GM12878 (cell line): ENCODE data around the gene CD276. TPM values are rescaled to one million over a fixed set of nuclear protein-coding genes. Genes with fewer than 3 reads are reported as not detected.

Experiments
- ATAC-seq: fragments of 200-7000 bp; cut with Tn5 transposase; 3 replicates; pipeline ENCODE4 v1.9.1; 2020; ENCODE audit warnings: mild to moderate bottlenecking, moderate library complexity
- BruUV-seq: library from RNA; stranded (reverse); fragments of 400-500 nt; replicated peaks from 2 replicates; lab custom pipeline; 2021; lab: Mats Ljungman, UMichigan
- CTCF ChIA-PET: fragments of 300-600 bp; sonication (Branson Sonifier 250); formaldehyde crosslinking; extraction: SDS; loops from one replicate; lab custom pipeline; 2021; ENCODE audit warnings: inconsistent platforms; lab: Yijun Ruan, JAX
- POLR2A ChIA-PET: fragments of 350-600 bp; formaldehyde crosslinking; extraction: SDS; loops from one replicate; lab custom pipeline; 2021; ENCODE audit warnings: inconsistent platforms; lab: Charles Lee
- RAD21 ChIA-PET: fragments of 300-600 bp; sonication (Branson Sonifier 250); formaldehyde crosslinking; loops from one replicate; lab custom pipeline; 2023; ENCODE audit warnings: antibody characterized with exemption; ENCODE audit not compliant: unreplicated experiment; lab: Charles Lee
- SMC1A ChIA-PET: fragments of 300-600 bp; sonication (Branson Sonifier 250); formaldehyde crosslinking; loops from one replicate; lab custom pipeline; 2023; ENCODE audit not compliant: unreplicated experiment, uncharacterized antibody; lab: Charles Lee
- DNase-seq: peaks from one replicate; pipeline ENCODE4 v3.0.0-alpha.2; 2011; ENCODE audit warnings: low read depth, low spot score
- FAIRE-seq: peaks from 3 replicates; lab custom pipeline; 2011; peaks lifted over from hg19 to GRCh38; lab: Jason Lieb, UNC
- H2AFZ ChIP-seq: 2 replicates; pipeline ENCODE4 v1.6.0; 2011; ENCODE audit warnings: low read depth, low read length, control low read depth; ENCODE audit not compliant: control insufficient read depth
- H3K27ac ChIP-seq: 2 replicates; pipeline ENCODE4 v1.5.1; 2011; ENCODE audit warnings: control low read depth; ENCODE audit not compliant: control insufficient read depth, insufficient read depth
- H3K27me3 ChIP-seq, 2 experiments: replicated peaks in 1 of 2; 2 replicates each; pipeline versions ENCODE4 v1.6.0 to v1.6.1; 2011; ENCODE audit warnings: low read length in 1 of 2; ENCODE audit not compliant: control insufficient read depth in 2 of 2, insufficient read depth in 2 of 2
- H3K36me3 ChIP-seq, 2 experiments: 2 replicates each; pipeline ENCODE4 v1.5.1; 2011; ENCODE audit warnings: low read length in 1 of 2; ENCODE audit not compliant: control insufficient read depth in 2 of 2, insufficient read depth in 2 of 2
- H3K4me1 ChIP-seq: 2 replicates; pipeline ENCODE4 v1.6.1; 2011; ENCODE audit warnings: mild to moderate bottlenecking, low read length, moderate library complexity, mixed read lengths; ENCODE audit not compliant: control insufficient read depth, insufficient read depth
- H3K4me2 ChIP-seq: 2 replicates; pipeline ENCODE4 v1.6.0; 2011; ENCODE audit warnings: control low read depth; ENCODE audit not compliant: control insufficient read depth, insufficient read depth
- H3K4me3 ChIP-seq: fragments of 200-600 bp; sonication (generic); 2 replicates; pipeline ENCODE4 v1.5.1; 2016
- H3K79me2 ChIP-seq: 2 replicates; pipeline ENCODE4 v1.6.0; 2011; ENCODE audit warnings: low read length; ENCODE audit not compliant: control insufficient read depth, insufficient read depth
- H3K9ac ChIP-seq: 2 replicates; pipeline ENCODE4 v1.8.0; 2011; ENCODE audit warnings: low read length, control low read depth, mixed read lengths; ENCODE audit not compliant: control insufficient read depth, insufficient read depth
- H3K9me3 ChIP-seq: replicated peaks from 3 replicates; pipeline ENCODE4 v1.5.1; 2011; ENCODE audit warnings: mild to moderate bottlenecking, low read length; ENCODE audit not compliant: control insufficient read depth, insufficient read depth
- H4K20me1 ChIP-seq: 2 replicates; pipeline ENCODE4 v1.6.0; 2011; ENCODE audit not compliant: control insufficient read depth, insufficient read depth
- ATF7 ChIP-seq: fragments of 450-650 bp; IDR thresholded peaks from 2 replicates; pipeline ENCODE4 v1.6.1; 2016; ENCODE audit warnings: low read depth, mild to moderate bottlenecking
- BHLHE40 ChIP-seq, 2 experiments: fragments of 450-650 bp in 1 of 2; IDR thresholded peaks; 2 replicates each; pipeline ENCODE4 v1.6.1; 2011 to 2017; ENCODE audit warnings: low read depth in 2 of 2, borderline replicate concordance in 1 of 2, improper control_type of control experiment in 1 of 2, low read length in 1 of 2, mild to moderate bottlenecking in 1 of 2
- ETV6 ChIP-seq, 2 experiments: fragments of 450-650 bp in 1 of 2; IDR thresholded peaks in 1 of 2; conservative IDR thresholded peaks in 1 of 2; 2 replicates each; pipeline ENCODE4 v1.6.1; 2014; ENCODE audit warnings: antibody characterized with exemption in 1 of 2, borderline replicate concordance in 1 of 2, low read depth in 1 of 2, mild to moderate bottlenecking in 1 of 2, moderate library complexity in 1 of 2
- HCFC1 ChIP-seq: fragments of 150-350 bp; IDR thresholded peaks from 2 replicates; pipeline ENCODE4 v1.6.1; 2014; ENCODE audit warnings: low read length
- HDAC2 ChIP-seq: fragments of 200-600 bp; sonication (generic); IDR thresholded peaks from 2 replicates; pipeline ENCODE4 v1.6.1; 2017
- MTA3 ChIP-seq: IDR thresholded peaks from 2 replicates; pipeline ENCODE4 v1.6.1; 2012; ENCODE audit warnings: low read length, inconsistent platforms, borderline replicate concordance
- RBBP5 ChIP-seq: fragments of 200-600 bp; sonication (generic); conservative IDR thresholded peaks from 2 replicates; pipeline ENCODE4 v1.6.1; 2016
- SIX5 ChIP-seq: IDR thresholded peaks from 2 replicates; pipeline ENCODE4 v1.6.1; 2011; ENCODE audit warnings: mild to moderate bottlenecking, low read depth, low read length, moderate library complexity; ENCODE audit not compliant: severe bottlenecking
- SMC3 ChIP-seq: IDR thresholded peaks from 2 replicates; pipeline ENCODE4 v1.6.1; 2011; ENCODE audit warnings: low read length, improper control_type of control experiment, borderline replicate concordance
- ZBED1 ChIP-seq: IDR thresholded peaks from 2 replicates; pipeline ENCODE4 v1.6.1; 2016; ENCODE audit warnings: borderline replicate concordance
- ZZZ3 ChIP-seq: IDR thresholded peaks from 2 replicates; pipeline ENCODE4 v1.6.1; 2011; ENCODE audit warnings: low read depth; ENCODE audit not compliant: control insufficient read depth, insufficient read length
- WGBS: methylation state at CpG from one replicate; pipeline ENCODE4 v1.1.6; 2016; ENCODE audit warnings: low lambda C conversion rate; ENCODE audit not compliant: insufficient replicate concordance, insufficient coverage; ENCODE audit errors: missing lambda C conversion rate; 5-methylcytosine and 5-hydroxymethylcytosine counted together
- in situ Hi-C: fragments of 300-500 bp; cut with MboI; formaldehyde crosslinking; loops from 9 replicates; pipeline ENCODE4 v1.14.3; 2018; ENCODE audit warnings: mixed read lengths
- intact Hi-C: fragments of 100-400 bp; cut with micrococcal nuclease; formaldehyde crosslinking; loops from one replicate; pipeline ENCODE4 v1.14.2; 2022; ENCODE audit not compliant: unreplicated experiment
- polyA plus RNA-seq, 11 experiments: library from polyadenylated mRNA; depleted of rRNA in 4 of 11; unstranded in 6 of 11; stranded (reverse) in 5 of 11; fragments of >200 nt; fragmentation: Nextera tagmentation in 4 of 11; fragmentation: Illumina TruSeq in 1 of 11; extraction: Ambion mirVana in 4 of 11; extraction: Trizol in 1 of 11; gene quantifications; 1 replicate in 1 of 11; 2 replicates in 10 of 11; pipeline versions ENCODE4 v1.2.1 to v1.2.3, GENCODE V29; 2011 to 2016; ENCODE audit warnings: inconsistent platforms in 2 of 11, missing spikeins in 2 of 11, low read depth in 1 of 11
- total RNA-seq, 4 experiments: library from RNA; depleted of rRNA in 3 of 4; stranded (reverse); fragments of >200 nt in 3 of 4; fragmentation: Illumina TruSeq in 1 of 4; extraction: Trizol in 1 of 4; gene quantifications; 2 replicates each; pipeline versions ENCODE4 v1.2.1 to v1.2.3, GENCODE V29; 2013 to 2021
- TF ChIP-seq, protein P1 (sequence below): IDR thresholded peaks from 2 replicates; pipeline ENCODE4 v1.6.1; 2011; ENCODE audit warnings: borderline replicate concordance, low read depth, mild to moderate bottlenecking, moderate library complexity, mixed read lengths, low read length; ENCODE audit not compliant: insufficient read depth; ENCODE audit errors: extremely low read length
- TF ChIP-seq, protein P2 (sequence below): fragments of 450-650 bp; IDR thresholded peaks from 2 replicates; pipeline ENCODE4 v1.6.1; 2017; ENCODE audit warnings: mild to moderate bottlenecking, moderate library complexity
- TF ChIP-seq, protein P3 (sequence below): IDR thresholded peaks from 2 replicates; pipeline ENCODE4 v1.6.1; 2011; ENCODE audit warnings: low read depth, low read length, improper control_type of control experiment, borderline replicate concordance

CD276 gene
- total and polyA plus RNA-seq, 10 of the 15 experiments (the other 5 are each of a cell fraction or from before 2014, with no cell fraction given), result 0.11 to 3.0 (median 1.2) TPM

DNA sequence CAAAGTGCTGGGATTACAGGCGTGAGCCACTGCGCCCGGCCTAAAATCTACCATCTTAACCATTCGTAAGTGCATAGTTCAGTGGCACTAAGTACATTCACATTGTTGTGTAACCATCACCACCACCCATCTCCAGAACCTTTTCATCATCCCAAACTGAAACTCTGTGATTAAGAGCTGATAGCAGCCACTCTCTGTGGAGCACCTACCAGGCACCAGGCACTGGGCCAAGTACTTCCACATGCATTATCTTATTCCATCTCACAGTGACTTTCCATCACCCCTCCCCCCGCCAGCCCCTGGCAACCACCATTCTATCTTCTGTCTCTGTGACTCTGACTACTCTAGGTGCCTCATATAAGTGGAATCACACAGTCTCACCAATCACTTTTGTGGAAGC, 71.3 kb downstream of the CD276 start:
- ChIA-PET POLR2A (no interaction called here), CTCF (no interaction called here), SMC1A (no interaction called here), RAD21 (interaction anchor here (0.6 kb wide), 1 partner anchor 475 kb away, joined by 3 read pairs; no protein-coding TSS in a partner anchor)
- Histone ChIP-seq H3K4me1 (no peaks in the 10 kb centered on the region), H3K4me3 (no peak overlapping the region), H4K20me1 (no peaks in the 10 kb centered on the region), H2AFZ (no peak overlapping the region), H3K27me3 (peaks cover 5% of the 10 kb centered on the region in 2 experiments; a peak in 3 of 4 replicates), H3K9me3 (no peaks in the 10 kb centered on the region), H3K79me2 (no peaks in the 10 kb centered on the region), H3K4me2 (no peak overlapping the region), H3K9ac (no peak overlapping the region), H3K27ac (no peak overlapping the region), H3K36me3 (no peaks in the 10 kb centered on the region)
- FAIRE-seq (no peak), DNase-seq (no peak), ATAC-seq (no peak)
- intact Hi-C loops (no loop called here), in situ Hi-C loops (no loop called here)
- no TSS peak for BruUV-seq
- WGBS, result 56% methylated on average over 5 of the region's 5 CpGs
- TF ChIP-seq, protein P1, sequence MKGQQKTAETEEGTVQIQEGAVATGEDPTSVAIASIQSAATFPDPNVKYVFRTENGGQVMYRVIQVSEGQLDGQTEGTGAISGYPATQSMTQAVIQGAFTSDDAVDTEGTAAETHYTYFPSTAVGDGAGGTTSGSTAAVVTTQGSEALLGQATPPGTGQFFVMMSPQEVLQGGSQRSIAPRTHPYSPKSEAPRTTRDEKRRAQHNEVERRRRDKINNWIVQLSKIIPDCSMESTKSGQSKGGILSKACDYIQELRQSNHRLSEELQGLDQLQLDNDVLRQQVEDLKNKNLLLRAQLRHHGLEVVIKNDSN, result no peak
- TF ChIP-seq ETV6 (conservative IDR thresholded peaks at IDR 0.05 in 1 of 2, IDR thresholded peaks at IDR 0.05 in 1 of 2; ENCODE audit: borderline replicate concordance in 1 of 2, low read depth in 1 of 2) (no peak), SIX5 (no peak), BHLHE40 (IDR thresholded peaks at IDR 0.05; ENCODE audit: borderline replicate concordance in 1 of 2, low read depth in 2 of 2, low read length in 1 of 2) (no peak), ATF7 (no peak), MTA3 (no peak), RBBP5 (no peak), HCFC1 (no peak), ZBED1 (no peak), SMC3 (no peak), HDAC2 (no peak), ZZZ3 (no peak)
- TF ChIP-seq, protein P2, sequence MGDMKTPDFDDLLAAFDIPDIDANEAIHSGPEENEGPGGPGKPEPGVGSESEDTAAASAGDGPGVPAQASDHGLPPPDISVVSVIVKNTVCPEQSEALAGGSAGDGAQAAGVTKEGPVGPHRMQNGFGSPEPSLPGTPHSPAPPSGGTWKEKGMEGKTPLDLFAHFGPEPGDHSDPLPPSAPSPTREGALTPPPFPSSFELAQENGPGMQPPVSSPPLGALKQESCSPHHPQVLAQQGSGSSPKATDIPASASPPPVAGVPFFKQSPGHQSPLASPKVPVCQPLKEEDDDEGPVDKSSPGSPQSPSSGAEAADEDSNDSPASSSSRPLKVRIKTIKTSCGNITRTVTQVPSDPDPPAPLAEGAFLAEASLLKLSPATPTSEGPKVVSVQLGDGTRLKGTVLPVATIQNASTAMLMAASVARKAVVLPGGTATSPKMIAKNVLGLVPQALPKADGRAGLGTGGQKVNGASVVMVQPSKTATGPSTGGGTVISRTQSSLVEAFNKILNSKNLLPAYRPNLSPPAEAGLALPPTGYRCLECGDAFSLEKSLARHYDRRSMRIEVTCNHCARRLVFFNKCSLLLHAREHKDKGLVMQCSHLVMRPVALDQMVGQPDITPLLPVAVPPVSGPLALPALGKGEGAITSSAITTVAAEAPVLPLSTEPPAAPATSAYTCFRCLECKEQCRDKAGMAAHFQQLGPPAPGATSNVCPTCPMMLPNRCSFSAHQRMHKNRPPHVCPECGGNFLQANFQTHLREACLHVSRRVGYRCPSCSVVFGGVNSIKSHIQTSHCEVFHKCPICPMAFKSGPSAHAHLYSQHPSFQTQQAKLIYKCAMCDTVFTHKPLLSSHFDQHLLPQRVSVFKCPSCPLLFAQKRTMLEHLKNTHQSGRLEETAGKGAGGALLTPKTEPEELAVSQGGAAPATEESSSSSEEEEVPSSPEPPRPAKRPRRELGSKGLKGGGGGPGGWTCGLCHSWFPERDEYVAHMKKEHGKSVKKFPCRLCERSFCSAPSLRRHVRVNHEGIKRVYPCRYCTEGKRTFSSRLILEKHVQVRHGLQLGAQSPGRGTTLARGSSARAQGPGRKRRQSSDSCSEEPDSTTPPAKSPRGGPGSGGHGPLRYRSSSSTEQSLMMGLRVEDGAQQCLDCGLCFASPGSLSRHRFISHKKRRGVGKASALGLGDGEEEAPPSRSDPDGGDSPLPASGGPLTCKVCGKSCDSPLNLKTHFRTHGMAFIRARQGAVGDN, result no peak
- TF ChIP-seq, protein P3, sequence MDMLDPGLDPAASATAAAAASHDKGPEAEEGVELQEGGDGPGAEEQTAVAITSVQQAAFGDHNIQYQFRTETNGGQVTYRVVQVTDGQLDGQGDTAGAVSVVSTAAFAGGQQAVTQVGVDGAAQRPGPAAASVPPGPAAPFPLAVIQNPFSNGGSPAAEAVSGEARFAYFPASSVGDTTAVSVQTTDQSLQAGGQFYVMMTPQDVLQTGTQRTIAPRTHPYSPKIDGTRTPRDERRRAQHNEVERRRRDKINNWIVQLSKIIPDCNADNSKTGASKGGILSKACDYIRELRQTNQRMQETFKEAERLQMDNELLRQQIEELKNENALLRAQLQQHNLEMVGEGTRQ, result no peak
- TF ChIP-seq, all 136 proteins: peak for 0
